Measurements from ENCODE around the gene SPNS2.

The SPNS2 gene

GRCh38 chr17:4503283-4504025 is 4.8 kb downstream of the SPNS2 start:
- no peak for DNase-seq (ENCODE audit: low spot score)

GRCh38 chr17:4504188-4504587 is 5.5 kb downstream of the SPNS2 start:
- no peak for DNase-seq (ENCODE audit: low spot score)

GRCh38 chr17:4505187-4505586 is 6.5 kb downstream of the SPNS2 start:
- no peak for DNase-seq (ENCODE audit: low spot score)

GRCh38 chr17:4506175-4506813 is 7.6 kb downstream of the SPNS2 start:
- no peak for DNase-seq (ENCODE audit: low spot score)

- no peak for DNase-seq (ENCODE audit: low spot score)
These were observed 8.2 kb downstream of the SPNS2 start for GRCh38 chr17:4506892-4507291.

- DNase-seq (ENCODE audit: low spot score), result no peak
These were observed 8.9 kb downstream of the SPNS2 start for GRCh38 chr17:4507361-4508111.

GRCh38 chr17:4508207-4508606 is 9.5 kb downstream of the SPNS2 start:
- no peak for DNase-seq (ENCODE audit: low spot score)

GRCh38 chr17:4509401-4509800 is 10.7 kb downstream of the SPNS2 start:
- DNase-seq (ENCODE audit: low spot score), result no peak

- no peak for DNase-seq (ENCODE audit: low spot score)
These were observed 11.4 kb downstream of the SPNS2 start for GRCh38 chr17:4509923-4510617.

- DNase-seq (ENCODE audit: low spot score), result no peak
These were observed 11.9 kb downstream of the SPNS2 start for GRCh38 chr17:4510618-4510941.

- DNase-seq (ENCODE audit: low spot score), result no peak
These were observed 12.7 kb downstream of the SPNS2 start for GRCh38 chr17:4511199-4511932.

GRCh38 chr17:4512156-4513112 is 13.8 kb downstream of the SPNS2 start:
- no peak for DNase-seq (ENCODE audit: low spot score)

GRCh38 chr17:4513113-4514032 is 14.7 kb downstream of the SPNS2 start:
- no peak for DNase-seq (ENCODE audit: low spot score)

GRCh38 chr17:4514206-4514605 is 15.5 kb downstream of the SPNS2 start:
- DNase-seq (ENCODE audit: low spot score), result no peak

GRCh38 chr17:4514779-4515178 is 16.1 kb downstream of the SPNS2 start:
- no peak for DNase-seq (ENCODE audit: low spot score)

- DNase-seq (ENCODE audit: low spot score), result no peak
These were observed 16.8 kb downstream of the SPNS2 start for GRCh38 chr17:4515501-4515900.

- no peak for DNase-seq (ENCODE audit: low spot score)
These were observed 18.1 kb downstream of the SPNS2 start for GRCh38 chr17:4516735-4517134.

GRCh38 chr17:4518901-4519300 is 20.2 kb downstream of the SPNS2 start:
- DNase-seq (ENCODE audit: low spot score), result no peak

GRCh38 chr17:4519361-4519788 is 20.7 kb downstream of the SPNS2 start:
- DNase-seq (ENCODE audit: low spot score), result no peak

All from LoVo (cell line).